TTC549 (cell line): ENCODE results near the gene KCNJ4.

Experiments used
- FAIRE-seq: peaks from 2 replicates; lab custom pipeline; 2012; peaks lifted over from hg19 to GRCh38; lab: Jason Lieb, UNC

Gene KCNJ4

GRCh38 chr22:38455076-38455529 is at the start of gene KCNJ4:
Gene KCNJ4, minus strand, starts transcription at chr22:38455199. Its CDS starts 27,067 bp downstream, at chr22:38428132.
- FAIRE-seq = no peak

DNA sequence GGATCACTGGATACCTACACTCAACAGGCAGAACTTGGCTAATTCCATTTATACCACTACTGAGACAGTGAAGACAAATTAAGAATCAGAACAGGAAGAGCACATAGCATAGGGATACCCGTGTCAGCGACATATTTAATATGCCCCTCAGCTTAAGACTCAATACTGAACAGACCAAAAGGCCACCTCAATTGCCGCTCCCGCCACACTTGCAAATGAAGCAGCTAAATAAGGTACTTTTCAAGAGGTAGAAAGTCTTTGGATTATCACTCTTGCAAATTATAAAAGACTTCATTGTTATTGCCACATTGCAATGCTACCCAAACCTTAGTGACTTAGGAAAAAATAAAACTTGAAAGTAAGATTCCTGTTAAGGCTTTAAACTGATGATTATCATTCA is 48.0 kb upstream of the KCNJ4 start:
- FAIRE-seq = no peak

DNA sequence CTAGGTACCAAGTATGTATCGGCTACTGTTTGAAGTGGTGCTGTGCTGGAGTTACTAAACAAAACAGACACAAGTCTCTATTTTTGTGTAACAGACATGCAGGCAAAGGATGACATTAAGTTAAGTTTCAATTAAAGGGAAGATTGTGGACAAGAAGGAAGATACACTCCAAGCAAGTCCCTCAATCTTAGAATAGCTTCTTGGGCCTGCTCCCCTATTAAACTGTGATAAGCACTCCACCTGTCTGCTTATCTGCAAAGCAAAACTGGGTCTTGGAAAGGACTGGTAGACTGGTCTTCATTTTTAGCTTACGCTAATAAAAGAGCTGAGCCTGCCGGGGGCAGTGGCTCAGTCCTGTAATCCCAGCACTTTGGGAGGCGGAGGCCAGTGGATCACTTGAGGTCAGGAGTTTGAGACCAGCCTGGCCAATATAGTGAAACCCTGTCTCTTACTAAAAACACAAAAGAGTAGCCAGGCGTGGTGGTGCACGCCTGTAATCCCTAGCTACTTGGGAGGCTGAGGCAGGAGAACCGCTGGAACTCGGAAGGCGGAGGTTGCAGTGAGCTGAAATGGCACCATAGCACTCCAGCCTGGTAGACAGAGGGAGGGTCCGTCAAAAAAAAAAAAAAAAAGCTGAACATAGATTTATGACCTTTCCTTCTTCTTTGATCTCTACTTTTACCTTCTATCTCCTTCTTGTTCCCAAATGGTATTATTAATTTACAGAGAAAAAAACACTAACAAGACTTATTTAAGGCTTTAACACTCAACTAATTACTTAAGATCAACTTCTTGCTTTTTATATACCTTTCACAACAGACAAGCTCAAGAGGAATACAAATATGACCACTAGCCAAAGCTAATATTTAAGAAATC is 47.0 kb upstream of the KCNJ4 start:
- FAIRE-seq = no peak

- FAIRE-seq = no peak
These were observed 42.9 kb upstream of the KCNJ4 start for GRCh38 chr22:38497869-38498268.

DNA sequence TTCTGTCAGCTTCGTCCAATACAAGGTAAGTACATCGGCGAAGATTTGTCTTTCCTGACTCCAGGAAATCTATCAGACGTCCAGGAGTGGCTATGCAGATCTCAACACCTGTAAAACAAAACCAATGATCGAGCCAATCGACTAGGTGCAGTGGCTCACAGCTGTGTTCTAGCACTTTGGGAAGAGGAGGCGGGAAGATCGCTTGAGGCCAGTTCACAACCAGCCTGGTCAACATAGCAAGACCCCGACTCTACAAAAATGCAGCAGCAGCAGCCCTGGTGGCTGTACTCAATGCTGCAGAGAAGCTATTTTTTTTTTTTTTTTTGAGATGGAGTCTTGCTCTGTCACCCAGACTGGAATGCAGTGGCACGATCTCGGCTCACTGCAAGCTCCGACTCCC is 39.9 kb upstream of the KCNJ4 start:
- no peak for FAIRE-seq

GRCh38 chr22:38494498-38494897 is 39.5 kb upstream of the KCNJ4 start:
- FAIRE-seq = no peak

DNA sequence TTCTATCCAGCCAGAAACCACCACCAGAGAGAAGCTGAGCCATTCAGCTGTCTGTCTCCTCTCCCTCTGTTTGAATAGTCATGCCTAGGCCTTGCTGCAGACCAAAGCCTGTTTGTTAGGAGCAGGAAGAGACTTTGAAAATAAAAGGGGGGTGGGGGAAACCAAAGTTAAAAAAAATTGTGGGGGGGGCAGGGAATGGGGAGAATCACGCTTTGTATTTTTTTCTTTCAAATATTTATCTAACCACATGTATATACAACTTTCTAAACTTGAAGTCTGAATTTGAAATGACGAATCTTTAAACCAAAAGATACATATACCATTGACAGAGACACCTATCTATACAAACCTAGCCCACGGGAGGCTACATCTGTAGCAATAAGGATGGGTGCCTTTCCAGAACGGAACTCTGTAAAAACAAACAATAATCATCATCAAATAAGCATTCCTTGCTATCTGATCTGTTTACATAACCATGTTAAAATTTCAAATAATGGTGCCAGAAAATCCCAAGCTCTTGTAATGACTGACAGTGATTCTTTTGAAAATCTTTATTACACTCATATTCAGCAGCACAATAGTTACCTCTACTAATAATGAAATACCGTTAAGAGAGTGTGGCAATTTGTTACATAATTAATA is 36.8 kb upstream of the KCNJ4 start:
- no peak for FAIRE-seq

- no peak for FAIRE-seq
These were observed 35.9 kb upstream of the KCNJ4 start for GRCh38 chr22:38490915-38491314.

GRCh38 chr22:38490475-38490874 is 35.5 kb upstream of the KCNJ4 start:
- no peak for FAIRE-seq

- FAIRE-seq = no peak
These were observed 34.7 kb upstream of the KCNJ4 start for GRCh38 chr22:38489561-38490145.

- no peak for FAIRE-seq
These were observed 34.1 kb upstream of the KCNJ4 start for GRCh38 chr22:38489142-38489541.

DNA sequence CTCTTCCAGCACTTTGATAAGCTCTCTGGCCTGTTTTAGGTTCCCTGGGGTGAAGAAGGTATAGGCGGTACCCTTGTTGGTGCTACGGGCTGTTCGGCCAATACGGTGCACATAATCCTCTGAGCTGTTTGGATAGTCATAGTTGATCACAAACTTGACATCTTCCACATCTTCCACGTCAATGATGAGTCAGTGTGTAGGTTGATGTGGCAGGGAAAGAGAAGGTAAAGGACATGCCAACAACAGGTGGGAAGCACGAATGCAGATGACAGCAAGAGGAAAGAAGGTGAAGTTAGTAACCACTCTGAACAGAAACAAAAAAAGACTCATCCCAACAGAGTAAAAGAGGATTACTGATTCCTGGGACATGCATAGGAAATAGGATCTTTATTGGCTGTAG is 32.9 kb upstream of the KCNJ4 start:
- FAIRE-seq = no peak

DNA sequence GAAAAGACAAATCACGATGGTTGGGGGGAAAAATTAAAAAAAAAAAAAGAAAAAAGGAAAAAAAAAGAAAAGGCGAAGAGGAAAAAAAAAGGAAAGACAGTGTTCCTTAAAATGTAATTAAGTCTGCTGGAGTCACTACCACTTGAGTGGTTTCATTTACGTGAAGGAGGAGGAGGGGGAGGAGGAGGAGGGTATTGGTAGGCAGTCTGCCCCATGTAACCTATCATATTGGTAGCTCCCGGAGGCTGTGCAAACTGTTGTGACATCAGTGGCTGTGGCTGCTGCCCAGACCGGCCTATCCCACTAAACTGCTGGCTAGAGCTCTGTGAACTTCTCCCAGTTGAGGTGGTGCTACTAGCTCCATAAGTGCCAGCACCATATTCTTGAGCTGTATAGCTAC is 30.8 kb upstream of the KCNJ4 start:
- no peak for FAIRE-seq

DNA sequence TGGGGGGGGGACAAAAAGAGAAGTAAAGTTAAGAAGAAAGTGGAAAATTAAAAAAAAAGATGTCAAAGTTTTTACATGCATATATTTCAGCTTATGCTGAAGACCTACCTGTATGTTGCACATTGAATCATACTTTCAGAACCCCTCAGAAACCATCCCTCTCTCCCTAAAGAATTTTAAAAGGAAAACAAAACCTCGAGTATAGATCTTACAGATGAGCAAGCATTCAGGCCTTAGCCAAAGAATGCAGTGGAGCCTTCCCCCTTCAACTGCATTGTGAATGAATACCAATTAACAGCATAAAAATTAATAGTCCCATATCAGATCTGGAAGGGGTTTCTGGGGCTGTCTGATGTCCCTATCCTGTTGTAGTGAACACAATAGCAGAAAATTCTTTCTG is 29.2 kb upstream of the KCNJ4 start:
- FAIRE-seq = no peak

GRCh38 chr22:38482662-38483308 is 27.8 kb upstream of the KCNJ4 start:
- FAIRE-seq = no peak

DNA sequence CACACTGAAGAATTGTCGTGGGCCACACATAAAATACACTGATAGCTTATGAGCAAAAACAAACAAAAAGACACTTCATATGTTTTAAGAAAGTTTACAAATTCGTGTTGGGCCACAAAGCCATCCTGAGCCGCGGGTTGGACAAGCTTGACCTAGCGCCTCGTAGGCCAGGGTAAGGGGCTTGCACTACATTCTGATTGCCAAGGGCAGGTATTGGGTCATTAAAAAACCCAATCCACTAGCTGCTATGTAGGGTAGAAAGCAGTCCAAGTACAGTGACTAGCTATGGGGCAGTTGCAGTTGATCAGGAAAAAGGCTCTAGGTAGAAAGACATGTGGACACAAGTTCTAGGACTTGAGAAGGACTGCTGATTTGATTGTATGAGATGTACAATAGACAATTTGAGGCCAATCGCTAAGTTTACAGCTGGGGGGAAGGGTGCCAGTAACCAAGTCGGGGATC is 26.9 kb upstream of the KCNJ4 start:
- no peak for FAIRE-seq

GRCh38 chr22:38481162-38481870 is 26.3 kb upstream of the KCNJ4 start:
- no peak for FAIRE-seq

DNA sequence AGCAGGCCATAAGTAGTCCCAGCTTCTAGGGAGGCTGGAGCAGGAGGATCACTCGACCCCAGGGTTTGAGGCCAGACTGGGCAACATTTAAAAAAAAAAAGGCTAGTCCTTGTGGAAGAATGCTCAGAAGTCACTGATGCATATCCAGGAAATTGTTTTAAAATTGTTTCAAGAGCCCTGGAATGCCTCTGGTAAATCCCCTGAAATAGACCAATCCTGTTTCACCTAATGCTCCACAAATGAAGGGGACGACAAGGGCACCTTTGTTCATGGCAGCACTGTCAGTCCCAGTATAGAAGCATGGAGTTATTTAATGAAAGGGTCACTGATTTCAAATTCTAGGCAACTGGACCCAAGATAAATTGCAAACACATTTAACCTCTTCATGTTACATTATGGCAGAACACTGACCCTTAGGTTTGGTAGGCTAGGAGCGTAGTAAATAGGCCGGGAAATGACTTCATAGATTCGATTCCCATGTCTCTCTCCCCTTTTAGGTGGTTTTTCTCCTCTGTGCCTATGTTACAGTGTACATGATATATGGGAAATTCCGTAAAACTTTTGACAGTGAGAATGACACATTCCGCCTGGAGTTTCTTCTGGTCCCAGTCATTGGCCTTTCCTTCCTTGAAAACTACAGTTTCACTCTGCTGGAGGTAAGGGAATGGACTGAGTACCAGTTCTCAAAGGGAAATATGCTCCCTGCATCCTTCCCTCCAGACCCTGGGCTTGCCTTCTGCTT is 24.3 kb upstream of the KCNJ4 start:
- no peak for FAIRE-seq

- FAIRE-seq = no peak
These were observed 22.6 kb upstream of the KCNJ4 start for GRCh38 chr22:38477585-38477984.

DNA sequence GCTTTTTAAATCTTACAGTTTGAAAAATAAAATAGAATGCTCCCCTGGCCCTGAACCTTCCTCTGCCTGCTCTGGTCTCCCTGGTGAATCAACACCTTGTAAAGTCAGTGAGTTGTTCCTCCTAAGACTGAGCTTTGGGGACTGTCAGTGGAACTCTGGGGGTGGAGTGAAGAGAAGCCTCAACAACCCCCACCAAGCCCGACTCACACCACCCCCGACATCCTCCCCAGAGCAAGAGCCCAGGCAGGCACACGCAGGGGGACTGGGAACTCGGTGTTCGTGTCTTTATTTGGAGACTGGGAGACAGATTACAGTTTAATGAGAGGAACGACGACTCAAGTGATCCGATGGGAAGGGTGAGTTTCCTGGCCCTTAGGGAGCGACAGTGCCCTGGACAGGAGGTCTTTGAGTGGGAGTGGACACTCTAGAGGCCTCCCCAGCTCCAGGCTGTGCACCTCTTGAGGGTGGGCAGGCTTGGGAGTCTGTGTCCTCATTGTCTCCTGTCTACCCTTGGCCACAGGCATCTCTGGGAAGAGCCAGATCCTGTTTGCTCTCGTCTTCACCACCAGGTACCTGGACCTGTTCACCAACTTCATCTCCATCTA is 19.1 kb upstream of the KCNJ4 start:
- FAIRE-seq = no peak

DNA sequence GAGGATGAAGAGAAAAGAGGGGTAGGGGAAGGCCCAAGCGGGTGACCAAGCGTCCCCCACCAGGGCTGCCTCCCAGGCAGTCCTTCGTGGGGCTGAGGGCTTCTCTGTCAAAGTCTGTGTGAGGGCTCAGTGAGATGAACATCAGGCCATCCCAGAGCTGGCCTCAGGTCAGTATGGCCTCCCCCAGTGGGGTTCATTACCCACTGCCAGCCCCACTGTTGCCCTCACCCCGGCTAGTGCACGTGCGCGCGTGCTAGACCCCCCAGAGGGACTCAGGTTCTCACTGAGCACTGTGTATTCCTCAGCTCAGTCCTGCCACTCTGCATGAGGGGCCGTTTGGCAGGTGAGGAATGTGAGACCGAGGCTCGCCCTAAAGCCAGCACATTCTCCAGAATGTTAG is 16.2 kb upstream of the KCNJ4 start:
- no peak for FAIRE-seq
